Stimulated activated CD4-positive, alpha-beta T cell treated with anti-CD3 and anti-CD28 coated beads, Interleukin-1b, Interleukin-23, amount 100 ng/mL, for 48 hours (primary cell): Measurements from ENCODE around the gene ZNF333.

Experiments used
- DNase-seq: peaks from one replicate; pipeline ENCODE4 v3.0.0-alpha.2; 2020

ZNF333 gene

DNA sequence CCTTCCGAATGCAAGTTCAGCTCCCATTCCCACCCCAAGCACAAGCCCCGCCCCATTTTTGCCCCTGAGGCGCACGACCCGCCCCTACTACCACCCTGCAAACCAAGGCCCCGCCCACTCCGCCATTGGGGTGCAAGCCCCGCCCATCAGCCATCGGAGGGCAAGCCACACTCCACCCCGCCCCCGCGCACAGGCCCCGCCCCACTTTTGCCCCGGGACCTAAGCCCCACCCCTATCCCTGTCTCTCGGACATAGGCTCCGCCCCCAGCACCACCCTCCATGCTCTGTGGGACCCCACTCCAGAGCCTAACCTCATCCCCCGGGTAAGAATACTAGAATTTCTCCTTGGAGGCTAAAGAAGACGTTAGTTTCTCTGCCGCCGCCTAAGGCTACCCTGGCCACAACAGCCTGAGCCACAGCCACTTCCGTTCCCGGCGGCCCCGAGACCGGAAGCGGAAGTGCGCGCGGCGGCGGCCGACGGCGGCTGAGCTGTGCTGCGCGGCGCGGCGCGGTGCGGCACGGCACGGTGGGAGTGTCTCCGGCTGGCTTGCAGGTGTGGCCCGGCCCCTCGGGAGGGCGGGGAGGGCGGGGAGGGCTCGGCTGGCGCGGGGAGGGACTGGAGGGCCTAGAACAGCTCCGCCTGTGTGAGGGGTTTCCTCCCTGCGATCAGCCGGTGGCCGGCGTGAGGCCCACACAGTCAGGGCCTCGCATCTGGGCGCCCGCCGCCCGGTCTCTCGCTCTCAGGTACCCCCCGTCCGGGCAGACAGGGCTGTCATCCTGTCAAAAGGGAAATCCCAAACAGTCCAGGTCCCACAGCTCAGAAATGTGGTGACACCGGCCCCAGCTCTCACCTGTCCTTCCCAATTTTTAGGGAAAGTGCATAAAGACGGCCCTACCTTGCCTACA lies at the start of gene ZNF333:
Gene ZNF333 (plus strand): TSS at position 451 of the 906 bp plus-strand sequence. CDS start 3,444 bp downstream, outside the sequence.
- peak; percentile 98 for DNase-seq

DNA sequence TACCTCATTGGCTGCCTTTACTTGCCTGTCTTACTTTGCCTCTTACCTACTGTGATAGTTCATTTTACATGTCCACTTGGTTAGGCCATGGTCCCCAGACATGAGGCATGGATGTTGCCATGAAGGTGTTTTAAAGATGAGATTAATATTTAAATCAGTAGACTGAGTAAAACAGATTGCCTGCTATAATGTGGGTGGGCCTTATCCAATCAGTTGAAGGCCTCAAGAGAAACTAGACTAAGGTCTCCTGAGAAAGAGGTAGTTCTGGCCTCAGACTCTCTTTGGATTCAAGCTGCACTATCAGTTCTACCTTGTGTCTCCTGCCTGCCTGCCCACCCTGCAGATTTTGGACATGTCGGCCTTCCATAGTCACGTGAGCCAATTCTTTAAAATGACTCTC lies 41.3 kb upstream of the ZNF333 start:
- DNase-seq = no peak

DNA sequence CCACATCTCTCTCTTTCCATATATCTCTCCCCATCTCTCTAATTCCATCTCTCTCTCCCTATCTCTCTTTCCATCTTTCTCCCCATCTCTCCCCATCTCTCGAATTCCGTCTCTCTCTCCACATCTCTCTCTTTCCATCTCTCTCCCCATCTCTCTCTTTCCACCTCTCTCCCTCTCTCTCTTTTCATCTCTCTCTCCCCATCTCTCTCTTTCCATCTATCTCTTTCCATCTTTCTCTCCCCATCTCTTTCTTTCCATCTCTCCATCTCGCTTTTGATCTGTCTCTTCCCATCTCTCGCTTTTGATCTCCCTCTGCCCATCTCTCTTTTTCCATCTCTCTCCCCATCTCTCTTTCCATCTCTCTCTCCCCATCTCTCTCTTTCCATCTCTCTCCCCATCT lies 40.8 kb upstream of the ZNF333 start:
- DNase-seq = no peak

DNA sequence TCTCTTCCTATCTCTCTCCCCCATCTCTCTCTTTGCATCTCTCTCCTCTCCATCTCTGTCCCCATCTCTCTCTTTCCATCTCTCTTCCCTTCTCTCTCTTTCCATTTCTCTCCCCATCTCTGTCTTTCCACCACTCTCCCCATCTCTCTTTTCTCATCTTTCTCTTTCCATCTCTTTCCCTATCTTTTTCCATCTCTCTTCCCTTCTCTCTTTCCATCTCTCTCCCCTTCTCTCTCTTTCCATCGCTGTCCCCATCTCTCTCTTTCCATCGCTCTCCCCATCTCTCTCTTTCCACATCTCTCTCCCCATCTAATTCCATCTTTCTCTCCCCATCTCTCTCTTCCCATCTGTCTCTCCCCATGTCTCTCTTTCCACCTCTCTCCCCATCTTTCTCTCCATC lies 39.7 kb upstream of the ZNF333 start:
- no peak for DNase-seq

DNA sequence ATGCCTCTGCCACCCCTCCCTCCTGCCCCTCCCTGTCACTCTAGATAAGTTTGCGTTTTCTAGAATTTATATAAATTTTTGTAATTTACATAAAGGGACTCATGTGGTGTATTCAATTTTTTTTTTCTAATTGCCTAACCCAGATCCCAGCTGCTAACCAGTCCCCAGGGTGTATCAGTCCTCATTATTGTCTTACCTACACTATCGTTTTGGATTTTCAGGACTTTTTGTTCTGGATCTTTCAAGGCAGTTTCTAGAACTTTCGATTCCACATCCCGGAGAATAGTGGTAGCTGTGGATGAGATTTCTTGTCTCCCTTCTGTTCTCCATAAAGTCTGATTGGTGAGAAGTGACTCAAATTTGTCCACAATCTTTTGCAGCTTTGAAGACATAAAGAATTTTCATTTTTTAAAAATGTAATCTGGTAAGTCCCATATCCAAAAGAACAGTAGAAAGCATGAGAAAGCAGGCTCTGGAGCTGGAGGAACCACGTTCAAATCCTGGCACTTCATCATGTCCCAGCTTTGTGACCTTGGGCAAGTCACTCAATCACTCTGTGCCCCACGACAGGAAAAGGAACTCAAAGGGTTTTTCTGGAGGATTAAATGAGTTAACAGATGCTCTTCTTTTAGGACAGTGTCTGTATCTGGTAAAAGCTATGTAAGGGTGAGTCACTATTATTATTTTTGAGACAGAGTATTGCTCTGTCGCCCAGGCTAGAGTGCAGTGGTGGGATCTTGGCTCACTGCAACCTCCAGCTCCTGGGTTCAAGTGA lies 34.9 kb upstream of the ZNF333 start:
- DNase-seq = no peak

DNA sequence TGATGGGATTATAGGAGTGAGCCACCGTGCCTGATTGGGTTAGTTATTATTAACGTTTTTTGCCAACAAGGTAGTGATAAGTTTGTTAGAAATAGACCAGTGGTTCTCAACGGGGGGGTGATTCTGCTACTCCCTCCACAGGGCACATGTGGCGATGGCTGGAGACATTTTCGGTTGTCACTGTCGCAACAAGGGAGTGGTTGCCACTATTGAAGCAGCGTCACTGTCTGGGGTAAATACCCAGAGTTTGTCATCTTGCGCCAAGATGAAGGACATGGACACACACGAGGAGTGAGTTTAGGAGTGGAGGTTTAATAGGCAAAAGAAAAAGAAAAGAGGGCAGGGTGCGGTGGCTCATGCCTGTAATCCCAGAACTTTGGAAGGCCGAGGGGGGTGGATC lies 34.1 kb upstream of the ZNF333 start:
- no peak for DNase-seq

DNA sequence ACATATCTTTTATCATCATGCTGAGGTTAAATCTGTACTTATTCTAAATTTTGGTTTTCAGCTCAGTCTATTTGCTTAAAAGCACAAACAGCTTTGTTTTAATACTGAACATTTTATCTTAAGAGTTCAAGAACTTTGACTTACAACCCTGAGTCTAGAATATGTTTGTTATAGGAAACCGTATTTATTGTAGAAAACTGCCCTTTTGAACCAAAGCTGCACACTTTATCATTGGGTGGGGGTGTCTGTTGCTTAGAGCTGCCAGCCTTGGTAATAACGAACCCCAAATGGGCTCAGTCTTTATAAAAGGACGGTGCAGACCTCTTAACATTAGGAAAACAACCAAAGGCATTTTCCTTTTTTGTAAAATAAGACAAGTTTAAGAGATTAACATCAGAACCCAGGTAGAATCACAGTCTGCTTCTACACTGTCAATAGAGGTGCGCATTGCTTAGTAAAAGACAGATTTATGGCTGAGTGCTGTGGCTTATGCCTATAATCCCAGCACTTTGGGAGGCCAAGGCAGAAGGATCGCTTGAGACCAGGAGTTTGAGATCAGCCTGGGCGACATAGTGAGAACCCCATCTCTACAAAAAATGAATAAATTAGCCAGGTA lies 29.9 kb upstream of the ZNF333 start:
- no peak for DNase-seq

DNA sequence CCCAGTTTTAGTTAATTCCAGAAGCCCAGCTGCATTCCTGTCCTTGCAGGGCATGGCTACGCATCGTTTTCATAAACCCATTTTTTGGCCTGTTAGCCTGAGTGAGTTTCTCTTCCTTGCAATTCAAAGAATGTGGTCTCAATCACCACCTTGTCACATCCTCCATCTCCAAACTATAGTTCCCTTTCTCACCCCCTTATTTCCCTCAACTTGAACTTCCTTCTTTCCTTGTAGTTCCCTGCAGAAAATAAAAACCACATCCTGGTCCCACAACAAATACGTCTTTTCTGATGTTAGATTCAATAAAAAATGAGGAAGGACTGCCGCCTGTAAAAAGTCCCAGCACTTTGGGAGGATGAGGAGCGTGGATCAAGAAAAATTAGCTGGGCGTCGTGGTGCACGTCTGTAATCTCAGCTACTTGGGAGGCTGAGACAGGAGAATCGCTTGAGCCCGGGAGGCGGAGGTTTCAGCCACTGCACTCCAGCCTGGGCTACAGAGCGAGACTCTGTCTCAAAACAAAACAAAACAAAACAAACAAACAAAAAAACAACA lies 28.4 kb upstream of the ZNF333 start:
- DNase-seq = no peak

DNA sequence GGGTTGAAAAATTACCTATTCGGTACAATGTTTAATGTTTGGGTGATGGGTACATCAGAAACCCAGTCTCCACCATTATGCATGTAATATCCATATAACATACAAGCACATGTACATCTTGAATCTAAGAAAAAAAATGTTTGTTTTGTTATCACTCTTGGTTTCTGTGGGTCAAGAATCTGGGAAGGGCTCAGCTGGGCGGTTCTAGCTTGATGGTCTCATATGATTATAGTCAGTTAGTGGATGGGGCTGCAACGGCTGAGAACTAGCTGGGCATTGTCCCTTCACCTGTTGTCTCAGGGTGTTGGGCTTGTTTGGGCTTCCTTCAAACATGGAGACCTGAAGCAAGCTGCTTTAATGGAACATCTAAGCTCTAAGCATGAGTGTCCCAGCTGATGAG lies 19.9 kb upstream of the ZNF333 start:
- no peak for DNase-seq

DNA sequence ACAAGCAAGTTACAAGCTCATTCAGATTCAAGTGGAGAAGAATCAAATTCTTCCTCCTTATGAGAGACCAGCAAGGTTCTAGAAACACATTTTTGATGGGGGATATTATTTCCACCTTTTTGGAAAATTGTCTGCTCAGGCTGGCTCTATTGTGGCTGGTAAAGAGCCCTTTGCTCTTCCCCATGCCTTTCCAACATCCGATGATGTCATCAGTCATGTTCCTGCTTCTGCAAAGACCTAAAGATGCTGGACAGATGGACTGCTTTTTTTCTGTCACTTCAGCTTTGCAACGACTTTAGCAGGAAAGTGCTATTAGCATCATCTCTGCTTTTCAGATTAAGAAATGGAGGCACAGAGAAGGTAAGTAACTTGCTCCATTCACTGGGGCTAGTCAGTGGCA lies 19.4 kb upstream of the ZNF333 start:
- DNase-seq = no peak

DNA sequence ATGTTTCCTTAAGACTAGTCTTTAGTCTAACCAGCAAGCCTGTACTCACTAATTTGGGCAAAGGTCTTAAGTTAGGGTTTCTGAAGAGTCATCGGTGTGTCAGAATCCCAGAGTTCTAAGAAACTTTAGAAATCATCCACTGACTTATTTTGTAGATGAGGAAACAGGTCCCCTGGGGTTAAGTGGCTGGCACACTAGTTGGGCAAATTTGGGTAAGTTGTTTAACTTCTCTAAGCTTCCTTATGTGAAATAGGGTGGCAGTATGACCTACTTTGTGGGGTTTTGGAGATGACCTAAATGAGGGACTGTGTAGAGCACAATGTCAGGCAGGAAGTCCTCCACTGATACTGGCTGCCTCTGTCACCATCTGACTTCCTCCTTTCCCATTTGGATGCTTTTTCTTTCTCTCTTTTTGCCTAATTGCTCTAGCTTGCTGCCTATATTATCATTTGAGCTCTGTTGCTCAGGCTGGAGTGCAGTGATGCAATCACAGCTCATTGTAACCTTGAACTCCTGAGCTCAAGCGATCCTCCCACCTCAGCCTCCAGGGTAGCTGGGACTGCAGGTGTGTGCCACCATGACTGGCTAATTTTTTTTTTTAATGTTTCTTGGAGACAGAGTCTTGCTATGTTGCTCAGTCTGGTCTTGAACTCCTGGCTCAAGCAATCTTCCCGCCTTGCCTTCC lies 17.5 kb upstream of the ZNF333 start:
- DNase-seq = no peak

DNA sequence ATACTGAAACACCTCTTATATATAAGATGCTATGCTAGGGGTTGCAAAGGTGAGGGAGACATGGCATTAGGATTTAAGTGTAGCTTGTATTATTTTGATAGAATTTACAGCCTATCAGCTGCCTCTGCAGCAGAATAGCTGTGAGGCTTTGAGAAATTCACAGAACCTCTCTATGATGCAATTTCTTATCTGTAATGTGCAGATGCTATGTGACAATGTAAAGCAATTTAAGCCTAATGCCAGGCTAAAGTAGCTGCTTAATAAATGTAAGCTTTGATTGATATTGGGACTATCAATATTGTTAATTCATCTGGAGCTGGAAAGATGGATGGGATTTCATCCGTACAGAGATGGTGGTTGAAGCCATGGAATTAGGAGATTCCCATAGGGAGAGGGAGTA lies 16.8 kb upstream of the ZNF333 start:
- DNase-seq = no peak

DNA sequence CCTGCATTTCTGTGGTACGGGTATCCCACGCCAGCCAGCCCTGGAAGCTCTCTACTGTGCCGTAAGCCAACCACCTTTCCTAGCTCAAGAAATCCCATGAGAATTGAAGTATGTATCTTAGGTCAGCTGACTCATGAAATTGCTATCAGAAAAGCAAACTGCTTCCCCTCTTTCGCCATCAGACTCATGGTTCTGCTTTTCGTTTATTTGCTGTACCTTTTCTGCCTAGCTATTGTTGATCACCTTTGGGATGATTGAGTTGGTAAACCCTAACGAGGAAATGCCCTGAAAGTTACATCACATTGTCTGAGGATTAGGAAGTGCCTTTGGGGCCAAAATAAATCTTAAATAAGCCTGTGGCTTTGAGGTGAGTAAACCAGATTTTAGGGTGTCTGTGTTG lies 15.1 kb upstream of the ZNF333 start, which contains the start of gene ADGRE3:
Gene ADGRE3 (minus strand): TSS at position 81 of the 400 bp plus-strand sequence. CDS start 74 bp downstream, at position 7.
- no peak for DNase-seq

DNA sequence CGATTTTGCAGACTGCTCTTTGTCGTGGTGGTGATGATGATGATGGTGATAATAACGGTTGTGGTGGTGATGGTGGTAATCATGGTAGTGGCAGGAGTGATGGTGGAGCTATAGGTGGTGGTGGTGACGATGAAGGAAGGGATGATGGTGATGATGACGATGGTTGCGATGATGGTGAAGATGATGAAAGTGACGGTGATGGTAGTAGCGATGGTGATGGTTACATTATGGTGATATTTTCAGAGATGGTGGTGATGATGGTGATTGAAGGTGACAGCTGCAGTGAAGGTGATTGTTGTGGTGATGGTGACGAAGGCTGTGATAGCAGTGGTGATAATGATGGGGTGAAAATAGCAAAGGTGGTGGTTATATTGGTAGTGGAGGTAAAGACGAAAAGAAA lies 13.1 kb upstream of the ZNF333 start:
- DNase-seq = no peak

DNA sequence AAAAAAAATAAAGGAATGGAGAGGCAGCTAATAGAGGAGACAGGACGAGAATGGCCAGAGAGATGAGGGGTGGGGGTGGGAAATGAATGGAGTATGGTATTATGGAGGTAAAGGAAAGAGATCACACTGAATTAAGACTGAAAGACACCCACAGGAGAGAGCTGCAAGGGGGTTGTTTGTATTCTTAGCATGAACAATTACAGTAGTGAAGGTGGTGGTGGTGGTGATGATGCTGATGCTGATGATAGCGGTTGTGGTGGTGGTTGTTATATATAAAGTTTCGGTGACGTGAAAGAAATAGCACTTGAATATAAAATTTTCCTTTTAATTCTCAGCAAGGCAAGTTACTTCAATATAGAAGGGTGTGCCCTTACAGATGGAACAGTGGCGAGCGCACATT lies 12.4 kb upstream of the ZNF333 start:
- no peak for DNase-seq

DNA sequence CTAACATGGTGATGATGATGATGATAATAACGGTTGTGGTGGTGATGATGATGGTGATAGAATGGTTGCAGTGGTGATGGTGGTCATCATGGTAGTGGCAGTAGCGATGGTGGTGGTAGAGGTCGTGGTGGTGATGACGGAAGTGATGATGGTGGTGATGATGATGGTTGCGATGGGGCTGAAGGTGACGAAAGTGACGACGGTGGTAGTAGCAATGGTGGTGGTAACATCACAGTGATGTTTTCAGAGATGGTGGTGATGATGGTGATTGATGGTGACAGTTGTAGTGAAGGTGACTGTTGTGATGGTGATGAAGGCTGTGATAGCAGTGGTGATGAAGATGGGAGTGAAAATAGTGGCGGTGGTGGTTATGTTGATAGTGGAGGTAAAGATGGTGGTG lies 11.6 kb upstream of the ZNF333 start:
- no peak for DNase-seq

DNA sequence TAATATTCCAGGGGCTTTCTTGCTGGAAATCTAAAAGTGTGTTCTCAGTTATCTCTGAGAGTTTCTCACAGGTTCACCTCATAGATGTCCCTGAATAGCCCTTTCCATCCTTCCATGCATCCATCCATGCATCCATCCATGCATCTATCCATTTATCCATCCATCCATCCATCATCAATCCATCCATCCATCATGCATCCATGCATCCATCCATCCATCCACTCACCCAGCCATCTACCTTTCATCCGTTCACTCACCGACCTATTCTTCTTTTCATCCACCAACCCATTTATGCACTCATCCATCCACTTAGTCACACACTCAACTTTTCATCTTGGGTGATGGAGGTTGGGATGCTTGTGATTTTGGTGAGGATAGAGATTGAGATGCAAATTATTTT lies 7.8 kb upstream of the ZNF333 start:
- DNase-seq = no peak

DNA sequence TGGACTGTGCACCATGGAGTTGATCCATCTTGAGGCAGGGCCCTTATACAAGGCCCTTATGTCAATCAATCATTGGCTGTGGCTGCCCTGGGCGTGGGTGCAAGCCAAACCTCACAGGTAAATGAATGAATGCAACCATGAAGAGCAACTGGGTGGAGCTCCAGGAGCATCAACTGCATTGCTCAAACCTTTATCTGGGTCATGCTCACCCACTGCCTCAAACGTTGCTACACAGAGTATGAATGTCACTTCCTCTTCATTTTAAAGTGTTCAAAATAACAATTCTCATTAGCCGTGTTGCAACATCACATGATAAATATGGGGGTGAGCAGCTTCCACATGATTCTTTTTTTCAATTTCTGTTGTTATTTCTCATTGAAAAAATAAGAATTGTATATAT lies 6.4 kb upstream of the ZNF333 start:
- DNase-seq = no peak

DNA sequence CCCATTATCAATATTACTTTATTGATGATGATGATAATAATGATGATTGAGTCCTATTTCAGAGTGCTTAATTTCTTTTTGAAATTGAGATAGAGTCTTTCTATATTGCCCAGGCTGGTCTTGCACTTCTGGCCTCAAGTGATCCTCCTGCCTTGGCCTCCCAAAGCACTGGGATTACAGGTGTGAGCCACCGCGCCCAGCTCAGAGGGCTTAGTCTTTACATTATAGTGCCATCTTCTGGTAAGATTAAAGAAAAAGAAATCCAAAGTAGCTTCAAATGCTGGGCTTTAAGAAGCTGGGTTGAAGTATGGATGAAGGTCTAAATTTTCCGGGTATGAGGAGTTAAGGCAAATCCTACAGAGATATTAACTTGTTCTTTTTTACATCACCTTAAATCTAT lies 3.4 kb upstream of the ZNF333 start:
- peak; percentile 32 for DNase-seq

DNA sequence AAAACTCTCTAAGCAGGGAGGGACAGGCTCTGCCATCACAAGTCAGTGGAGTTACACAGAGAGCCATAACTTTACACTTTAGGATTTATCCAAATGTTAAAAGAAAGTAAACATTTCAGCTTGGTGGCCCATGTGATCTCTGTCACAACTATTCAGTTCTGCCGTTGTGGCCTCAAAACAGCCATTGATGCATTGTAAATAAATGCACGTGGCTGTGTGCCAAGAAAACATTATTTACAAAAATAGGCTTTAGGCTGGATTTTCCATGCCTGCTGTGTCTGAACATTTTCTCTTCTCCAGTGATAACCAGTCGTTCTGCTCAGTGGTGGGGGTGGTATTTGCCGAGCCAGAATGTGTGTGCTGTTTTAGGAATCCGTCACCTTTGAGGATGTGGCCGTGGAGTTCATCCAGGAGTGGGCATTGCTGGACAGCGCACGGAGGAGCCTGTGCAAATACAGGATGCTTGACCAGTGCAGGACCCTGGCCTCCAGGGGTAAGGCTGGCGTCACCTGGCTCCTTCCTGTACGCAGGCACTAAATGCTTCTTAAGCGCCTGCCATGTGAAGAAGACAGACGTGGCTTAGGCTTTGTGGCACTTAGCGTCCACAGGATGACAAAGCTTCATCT lies 4.9 kb downstream of the ZNF333 start:
- no peak for DNase-seq

DNA sequence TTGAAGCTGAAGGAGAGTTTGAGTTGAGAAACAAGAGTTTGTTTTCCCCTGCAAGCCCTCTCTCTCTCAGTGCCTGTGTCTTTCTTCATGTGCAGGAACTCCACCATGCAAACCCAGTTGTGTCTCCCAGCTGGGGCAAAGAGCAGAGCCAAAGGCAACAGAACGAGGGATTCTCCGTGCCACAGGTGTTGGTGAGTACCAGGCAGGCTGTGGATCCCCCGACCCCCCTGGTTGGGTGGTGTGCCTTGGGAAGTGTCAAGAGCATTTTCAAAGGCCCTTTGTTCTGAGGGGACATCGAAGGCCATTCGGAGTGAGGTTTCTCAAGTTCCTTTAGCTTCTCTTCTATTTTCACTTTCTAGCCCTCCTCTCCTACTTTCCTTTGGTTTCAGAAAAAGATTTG lies 5.6 kb downstream of the ZNF333 start:
- no peak for DNase-seq

DNA sequence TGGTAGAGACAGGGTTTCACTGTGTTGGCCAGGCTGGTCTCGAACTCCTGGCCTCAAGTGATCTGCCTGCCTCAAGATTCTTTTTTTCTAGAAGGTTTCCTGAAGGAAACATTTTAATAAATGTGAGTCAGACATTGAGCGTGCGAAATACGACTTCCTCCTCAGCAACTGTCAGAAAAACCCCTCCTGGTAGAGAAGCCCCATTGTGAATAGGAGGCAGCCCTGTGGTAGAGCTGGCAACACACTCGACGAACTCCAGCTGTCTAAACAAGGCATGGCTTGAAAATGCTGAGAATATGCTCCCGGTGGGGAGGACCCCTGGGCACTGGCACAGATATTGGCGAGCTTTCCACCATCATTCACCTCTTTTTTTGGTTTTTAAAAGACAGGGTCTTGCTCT lies 9.8 kb downstream of the ZNF333 start:
- no peak for DNase-seq
